ENCODE measurements around the gene C17orf114.

C17orf114 gene

GRCh38 chr17:4834681-4835020 lies 32.5 kb upstream of the C17orf114 start:
- DNase-seq (ENCODE audit: low read depth in 1 of 2, low spot score in 1 of 2) (no peak), FAIRE-seq (no peak), ATAC-seq (no peak)
- ChIA-PET CTCF (interaction anchor here (0.6 to 3.5 kb wide), 5 partner anchors 20 to 180 kb away, joined by 3 to 11 read pairs (median 7); no protein-coding TSS in a partner anchor), POLR2A (no interaction called here)
- peak overlapping the region; percentile 91 to 95 for H3K27ac ChIP-seq
- peak overlapping the region; percentile 85 for H3K4me3 ChIP-seq
- H3K9me3 ChIP-seq, result no peaks in the 10 kb centered on the region
- WGBS (ENCODE audit: missing lambda C conversion rate), result 83% methylated on average over 4 of the region's 4 CpGs
- H3K4me1 ChIP-seq, result peaks cover 27% of the 10 kb centered on the region
- H3K4me2 ChIP-seq, result peak overlapping the region; percentile 93
- TF ChIP-seq RCOR1 (IDR thresholded peaks at IDR 0.05; ENCODE audit: low read depth, low read length) (no peak), CTCF (IDR thresholded peaks at IDR 0.05) (no peak), SMC3 (IDR thresholded peaks at IDR 0.05) (no peak), HES2 (IDR thresholded peaks at IDR 0.05) (no peak), SREBF2 (IDR thresholded peaks at IDR 0.05) (no peak), CHD2 (IDR thresholded peaks at IDR 0.05; ENCODE audit: low read length, partially characterized antibody) (no peak), POLR2A (IDR thresholded peaks at IDR 0.05; ENCODE audit: low read length) (no peak), JUN (IDR thresholded peaks at IDR 0.05) (no peak), ESRRA (IDR thresholded peaks at IDR 0.05; ENCODE audit: borderline replicate concordance, low read length) (no peak), BCL3 (IDR thresholded peaks at IDR 0.05) (no peak), ZC3H11A (IDR thresholded peaks at IDR 0.05) (no peak), FOSB (CRISPR knock-in tag; IDR thresholded peaks at IDR 0.05) (no peak), NFE2L2 (conservative IDR thresholded peaks at IDR 0.05; ENCODE audit: low read length) (no peak), HEYL (CRISPR knock-in tag; IDR thresholded peaks at IDR 0.05) (no peak)
- TF ChIP-seq, protein P1, sequence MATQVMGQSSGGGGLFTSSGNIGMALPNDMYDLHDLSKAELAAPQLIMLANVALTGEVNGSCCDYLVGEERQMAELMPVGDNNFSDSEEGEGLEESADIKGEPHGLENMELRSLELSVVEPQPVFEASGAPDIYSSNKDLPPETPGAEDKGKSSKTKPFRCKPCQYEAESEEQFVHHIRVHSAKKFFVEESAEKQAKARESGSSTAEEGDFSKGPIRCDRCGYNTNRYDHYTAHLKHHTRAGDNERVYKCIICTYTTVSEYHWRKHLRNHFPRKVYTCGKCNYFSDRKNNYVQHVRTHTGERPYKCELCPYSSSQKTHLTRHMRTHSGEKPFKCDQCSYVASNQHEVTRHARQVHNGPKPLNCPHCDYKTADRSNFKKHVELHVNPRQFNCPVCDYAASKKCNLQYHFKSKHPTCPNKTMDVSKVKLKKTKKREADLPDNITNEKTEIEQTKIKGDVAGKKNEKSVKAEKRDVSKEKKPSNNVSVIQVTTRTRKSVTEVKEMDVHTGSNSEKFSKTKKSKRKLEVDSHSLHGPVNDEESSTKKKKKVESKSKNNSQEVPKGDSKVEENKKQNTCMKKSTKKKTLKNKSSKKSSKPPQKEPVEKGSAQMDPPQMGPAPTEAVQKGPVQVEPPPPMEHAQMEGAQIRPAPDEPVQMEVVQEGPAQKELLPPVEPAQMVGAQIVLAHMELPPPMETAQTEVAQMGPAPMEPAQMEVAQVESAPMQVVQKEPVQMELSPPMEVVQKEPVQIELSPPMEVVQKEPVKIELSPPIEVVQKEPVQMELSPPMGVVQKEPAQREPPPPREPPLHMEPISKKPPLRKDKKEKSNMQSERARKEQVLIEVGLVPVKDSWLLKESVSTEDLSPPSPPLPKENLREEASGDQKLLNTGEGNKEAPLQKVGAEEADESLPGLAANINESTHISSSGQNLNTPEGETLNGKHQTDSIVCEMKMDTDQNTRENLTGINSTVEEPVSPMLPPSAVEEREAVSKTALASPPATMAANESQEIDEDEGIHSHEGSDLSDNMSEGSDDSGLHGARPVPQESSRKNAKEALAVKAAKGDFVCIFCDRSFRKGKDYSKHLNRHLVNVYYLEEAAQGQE (IDR thresholded peaks at IDR 0.05), result no peak
- TF ChIP-seq, protein P2, sequence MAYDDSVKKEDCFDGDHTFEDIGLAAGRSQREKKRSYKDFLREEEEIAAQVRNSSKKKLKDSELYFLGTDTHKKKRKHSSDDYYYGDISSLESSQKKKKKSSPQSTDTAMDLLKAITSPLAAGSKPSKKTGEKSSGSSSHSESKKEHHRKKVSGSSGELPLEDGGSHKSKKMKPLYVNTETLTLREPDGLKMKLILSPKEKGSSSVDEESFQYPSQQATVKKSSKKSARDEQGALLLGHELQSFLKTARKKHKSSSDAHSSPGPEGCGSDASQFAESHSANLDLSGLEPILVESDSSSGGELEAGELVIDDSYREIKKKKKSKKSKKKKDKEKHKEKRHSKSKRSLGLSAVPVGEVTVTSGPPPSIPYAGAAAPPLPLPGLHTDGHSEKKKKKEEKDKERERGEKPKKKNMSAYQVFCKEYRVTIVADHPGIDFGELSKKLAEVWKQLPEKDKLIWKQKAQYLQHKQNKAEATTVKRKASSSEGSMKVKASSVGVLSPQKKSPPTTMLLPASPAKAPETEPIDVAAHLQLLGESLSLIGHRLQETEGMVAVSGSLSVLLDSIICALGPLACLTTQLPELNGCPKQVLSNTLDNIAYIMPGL (CRISPR knock-in tag; IDR thresholded peaks at IDR 0.05; ENCODE audit: borderline replicate concordance), result no peak

- peak overlapping the region; percentile 91 to 95 for H3K27ac ChIP-seq
- ChIA-PET POLR2A (no interaction called here), CTCF (interaction anchor here (0.6 to 3.5 kb wide), 7 partner anchors 21 to 180 kb away, joined by 3 to 11 read pairs (median 4); no protein-coding TSS in a partner anchor)
- peak in 1 of 2 experiments; percentile 26 for DNase-seq (ENCODE audit: low read depth in 1 of 2, low spot score in 1 of 2)
- H3K4me1 ChIP-seq, result peaks cover 21% of the 10 kb centered on the region
- FAIRE-seq, result no peak
- peak overlapping the region; percentile 93 for H3K4me2 ChIP-seq
- TF ChIP-seq HEYL (CRISPR knock-in tag; IDR thresholded peaks at IDR 0.05) (no peak), KDM5A (IDR thresholded peaks at IDR 0.05) (no peak), FOSB (CRISPR knock-in tag; IDR thresholded peaks at IDR 0.05) (peak; percentile 10; the same call in 1 of the 2 replicates), KDM1A (IDR thresholded peaks at IDR 0.05; ENCODE audit: low read depth) (no peak)
- peak overlapping the region; percentile 85 for H3K4me3 ChIP-seq
- no peaks in the 10 kb centered on the region for H3K9me3 ChIP-seq
- WGBS (ENCODE audit: missing lambda C conversion rate), result 10% methylated on average over 15 of the region's 15 CpGs
- ATAC-seq, result peak; percentile 46 to 52; a peak in 5 of 6 replicates
Measured at GRCh38 chr17:4833941-4834680, 32.0 kb upstream of the C17orf114 start.

Data from A549 (cell line).